OCI-LY7 (cell line): Measurements from ENCODE around the gene DPP10.
"Not testable (repeated sequence)": the region's sequence is repeated elsewhere in the genome, so short reads cannot be mapped to it uniquely, and the experiment has no call there.

Source experiments
- EZH2phosphoT487 ChIP-seq: fragments of 200-600 bp; sonication (generic); IDR thresholded peaks from 2 replicates; pipeline ENCODE4 v1.6.1; 2018; ENCODE audit warnings: low read depth, borderline replicate concordance, mild to moderate bottlenecking, mixed run types, antibody characterized with exemption, low read length, moderate library complexity, mixed read lengths
- TF ChIP-seq, protein P1 (sequence below): fragments of 200-600 bp; sonication (generic); conservative IDR thresholded peaks from 2 replicates; pipeline ENCODE4 v1.5.1; 2014; ENCODE audit warnings: mild to moderate bottlenecking, antibody characterized with exemption, low read length, moderate library complexity, mixed read lengths

GRCh38 chr2:115440746-115441145 lies 998.3 kb downstream of the DPP10 start:
- TF ChIP-seq, protein P1, sequence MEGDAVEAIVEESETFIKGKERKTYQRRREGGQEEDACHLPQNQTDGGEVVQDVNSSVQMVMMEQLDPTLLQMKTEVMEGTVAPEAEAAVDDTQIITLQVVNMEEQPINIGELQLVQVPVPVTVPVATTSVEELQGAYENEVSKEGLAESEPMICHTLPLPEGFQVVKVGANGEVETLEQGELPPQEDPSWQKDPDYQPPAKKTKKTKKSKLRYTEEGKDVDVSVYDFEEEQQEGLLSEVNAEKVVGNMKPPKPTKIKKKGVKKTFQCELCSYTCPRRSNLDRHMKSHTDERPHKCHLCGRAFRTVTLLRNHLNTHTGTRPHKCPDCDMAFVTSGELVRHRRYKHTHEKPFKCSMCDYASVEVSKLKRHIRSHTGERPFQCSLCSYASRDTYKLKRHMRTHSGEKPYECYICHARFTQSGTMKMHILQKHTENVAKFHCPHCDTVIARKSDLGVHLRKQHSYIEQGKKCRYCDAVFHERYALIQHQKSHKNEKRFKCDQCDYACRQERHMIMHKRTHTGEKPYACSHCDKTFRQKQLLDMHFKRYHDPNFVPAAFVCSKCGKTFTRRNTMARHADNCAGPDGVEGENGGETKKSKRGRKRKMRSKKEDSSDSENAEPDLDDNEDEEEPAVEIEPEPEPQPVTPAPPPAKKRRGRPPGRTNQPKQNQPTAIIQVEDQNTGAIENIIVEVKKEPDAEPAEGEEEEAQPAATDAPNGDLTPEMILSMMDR = not testable (repeated sequence)
- not testable (repeated sequence) for TF ChIP-seq EZH2phosphoT487
